NCI-H146 (cell line): ENCODE results near the gene COL9A3.

Source experiments
- DNase-seq: peaks from one replicate; lab custom pipeline; 2025; lab: John Stamatoyannopoulos, UW

COL9A3 gene

GRCh38 chr20:62811320-62811719 is 5.5 kb upstream of the COL9A3 start:
- DNase-seq: no peak

GRCh38 chr20:62811720-62812119 is 5.1 kb upstream of the COL9A3 start:
- DNase-seq: no peak

GRCh38 chr20:62812181-62812906 is 4.5 kb upstream of the COL9A3 start:
- DNase-seq: no peak

GRCh38 chr20:62812907-62813200 is 4.0 kb upstream of the COL9A3 start:
- DNase-seq: no peak

- DNase-seq: no peak
Measured at GRCh38 chr20:62813588-62813987, 3.3 kb upstream of the COL9A3 start.

GRCh38 chr20:62814060-62814708 is 2.7 kb upstream of the COL9A3 start:
- no peak for DNase-seq

GRCh38 chr20:62814709-62815065 is 2.2 kb upstream of the COL9A3 start:
- DNase-seq: no peak

- DNase-seq: no peak
Measured at GRCh38 chr20:62815066-62815991, 1.5 kb upstream of the COL9A3 start.

GRCh38 chr20:62816031-62816883 is 593 bp upstream of the COL9A3 start:
- no peak for DNase-seq

- DNase-seq: no peak
Measured at GRCh38 chr20:62817975-62818591, 1.2 kb downstream of the COL9A3 start.

GRCh38 chr20:62818592-62819493 is 2.0 kb downstream of the COL9A3 start:
- peak; percentile 74 for DNase-seq

GRCh38 chr20:62819494-62820174 is 2.8 kb downstream of the COL9A3 start:
- DNase-seq: peak; percentile 74

- DNase-seq: no peak
Measured at GRCh38 chr20:62820208-62820961, 3.5 kb downstream of the COL9A3 start.

GRCh38 chr20:62820962-62821725 is 4.3 kb downstream of the COL9A3 start:
- no peak for DNase-seq

GRCh38 chr20:62821726-62822210 is 4.9 kb downstream of the COL9A3 start:
- DNase-seq: no peak

- DNase-seq: no peak
Measured at GRCh38 chr20:62822239-62822787, 5.5 kb downstream of the COL9A3 start.

- peak; percentile 65 for DNase-seq
Measured at GRCh38 chr20:62822788-62823651, 6.2 kb downstream of the COL9A3 start.
